ENCODE results near the gene ACP5.
"Not testable (repeated sequence)": the region's sequence is repeated elsewhere in the genome, so short reads cannot be mapped to it uniquely, and the experiment has no call there.

Gene ACP5

GRCh38 chr19:11578258-11579142 lies 1.1 kb upstream of the ACP5 start:
- DNase-seq (ENCODE audit: low spot score): peak; percentile 60

GRCh38 chr19:11576227-11576626 lies 1.2 kb downstream of the ACP5 start:
- no peak for DNase-seq (ENCODE audit: low spot score)

- DNase-seq (ENCODE audit: low spot score): no peak
These were observed 2.8 kb downstream of the ACP5 start for GRCh38 chr19:11574689-11575088.

- not testable (repeated sequence) for DNase-seq (ENCODE audit: low spot score)
These were observed 3.7 kb downstream of the ACP5 start for GRCh38 chr19:11573763-11574162.

GRCh38 chr19:11573354-11573753 lies 4.1 kb downstream of the ACP5 start:
- DNase-seq (ENCODE audit: low spot score): not testable (repeated sequence)

- DNase-seq (ENCODE audit: low spot score): no peak
These were observed 7.4 kb downstream of the ACP5 start for GRCh38 chr19:11570039-11570462.

GRCh38 chr19:11566164-11566563 lies 11.3 kb downstream of the ACP5 start:
- no peak for DNase-seq (ENCODE audit: low spot score)

GRCh38 chr19:11565649-11565980 lies 11.8 kb downstream of the ACP5 start:
- DNase-seq (ENCODE audit: low spot score): not testable (repeated sequence)

- DNase-seq (ENCODE audit: low spot score): not testable (repeated sequence)
These were observed 13.2 kb downstream of the ACP5 start for GRCh38 chr19:11564082-11564807.

GRCh38 chr19:11563532-11563931 lies 13.9 kb downstream of the ACP5 start:
- DNase-seq (ENCODE audit: low spot score): no peak

GRCh38 chr19:11560404-11561051 lies 16.9 kb downstream of the ACP5 start:
- peak; percentile 75 for DNase-seq (ENCODE audit: low spot score)

- DNase-seq (ENCODE audit: low spot score): peak; percentile 98
These were observed 18.3 kb downstream of the ACP5 start, which contains the start of gene ELOF1 for GRCh38 chr19:11558881-11559828. Gene ELOF1 (minus strand): TSS chr19:11559230. CDS start chr19:11554347, 4,883 bp downstream.

GRCh38 chr19:11556634-11557420 lies 20.6 kb downstream of the ACP5 start:
- no peak for DNase-seq (ENCODE audit: low spot score)

- no peak for DNase-seq (ENCODE audit: low spot score)
These were observed 22.2 kb downstream of the ACP5 start for GRCh38 chr19:11555246-11555645.

GRCh38 chr19:11554160-11554559 lies 23.3 kb downstream of the ACP5 start:
- DNase-seq (ENCODE audit: low spot score): no peak

- DNase-seq (ENCODE audit: low spot score): no peak
These were observed 24.6 kb downstream of the ACP5 start for GRCh38 chr19:11552666-11553372.

- no peak for DNase-seq (ENCODE audit: low spot score)
These were observed 25.7 kb downstream of the ACP5 start for GRCh38 chr19:11551603-11552235.

- no peak for DNase-seq (ENCODE audit: low spot score)
These were observed 27.2 kb downstream of the ACP5 start for GRCh38 chr19:11550265-11550664.

- no peak for DNase-seq (ENCODE audit: low spot score)
These were observed 28.0 kb downstream of the ACP5 start for GRCh38 chr19:11549386-11549953.
